ENCODE results near the gene DNAH6. TPM values are rescaled to one million over a fixed set of nuclear protein-coding genes. Genes with fewer than 3 reads are reported as not detected.

The DNAH6 gene
- total RNA-seq, 1 experiment from 2014 or later: 1.6 TPM

DNA sequence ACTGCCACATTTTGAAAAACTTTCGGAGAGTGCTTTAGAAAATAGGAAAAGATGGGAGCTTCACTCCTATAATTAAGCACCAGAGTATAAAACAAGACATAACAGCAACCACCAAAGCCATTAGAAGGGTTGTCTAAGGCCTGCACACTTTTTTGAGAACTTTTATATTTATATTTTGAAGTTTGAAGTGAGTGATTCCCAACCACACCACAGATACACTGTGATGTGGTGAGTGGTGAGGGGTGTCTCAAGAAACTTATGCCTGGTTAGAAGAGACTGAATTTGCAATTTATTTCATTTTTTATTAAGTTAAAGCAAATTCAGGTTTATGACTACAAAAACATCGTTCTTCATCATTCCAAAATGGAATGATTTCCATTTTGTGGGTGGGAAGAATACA, 161.9 kb downstream of the DNAH6 start (continued):
- no peak for TF ChIP-seq JUND (IDR thresholded peaks at IDR 0.05)
- TF ChIP-seq ZNF274 (IDR thresholded peaks at IDR 0.05; ENCODE audit: low read depth, low read length): no peak
- no peak for TF ChIP-seq POLR2AphosphoS5 (IDR thresholded peaks at IDR 0.05; ENCODE audit: low read depth, low read length)
- TF ChIP-seq EGR1 (IDR thresholded peaks at IDR 0.05; ENCODE audit: low read depth): no peak
- no peak for TF ChIP-seq SRF (IDR thresholded peaks at IDR 0.05; ENCODE audit: low read depth)

DNA sequence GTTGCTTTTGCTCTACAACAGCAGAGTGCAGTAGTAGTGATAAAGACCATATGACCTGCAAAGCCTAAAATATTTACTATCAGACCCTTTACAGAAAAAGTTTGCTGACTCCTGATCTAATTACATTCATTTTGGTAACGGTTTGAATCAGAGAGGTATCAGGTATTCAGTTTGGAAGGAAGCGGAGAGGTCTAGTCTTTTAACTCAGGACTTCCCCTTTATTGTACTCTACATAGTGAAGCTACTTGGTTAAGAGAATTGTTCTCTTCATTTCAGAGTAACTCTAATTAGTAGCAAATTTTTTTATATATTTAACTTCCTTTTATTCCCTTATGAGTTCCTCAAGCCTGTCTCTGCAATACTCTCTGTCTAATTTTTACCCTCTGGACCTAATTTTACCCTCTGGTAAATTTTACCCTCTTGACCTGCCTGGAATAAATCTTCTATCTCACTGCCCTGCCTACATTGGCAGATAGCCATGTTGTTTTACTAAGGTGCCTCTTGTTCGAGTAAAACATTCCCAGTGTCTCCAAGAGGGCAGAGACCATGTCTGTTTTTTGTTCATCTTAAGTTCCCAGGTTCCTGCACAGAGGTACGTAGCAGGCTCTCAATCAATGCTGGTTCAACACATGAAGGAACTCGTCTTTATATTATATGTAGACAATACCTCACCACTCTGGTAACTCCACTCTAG, 170.6 kb downstream of the DNAH6 start:
- H3K9ac ChIP-seq (ENCODE audit: low read length): no peak overlapping the region
- no peaks in the 10 kb centered on the region for H3K9me3 ChIP-seq (ENCODE audit: control insufficient read depth in 1 of 2, insufficient read depth in 1 of 2, low read depth in 1 of 2, low read length in 2 of 2)
- POLR2A ChIA-PET: no interaction called here
- H3K27me3 ChIP-seq (ENCODE audit: insufficient read depth, low read length): no peaks in the 10 kb centered on the region
- H3K9me2 ChIP-seq (ENCODE audit: insufficient read depth): no peaks in the 10 kb centered on the region
- H3K27ac ChIP-seq (ENCODE audit: low read depth, low read length): no peak overlapping the region
- H3K79me2 ChIP-seq (ENCODE audit: insufficient read depth, low read length): no peaks in the 10 kb centered on the region
- RAD21 ChIA-PET (ENCODE audit: low non-redundant PET in 1 of 2, low total read pairs in 2 of 2, uncharacterized antibody in 2 of 2, unreplicated experiment in 2 of 2): no interaction called here
- H3K4me3 ChIP-seq (replicated peaks in 1 of 2; ENCODE audit: low read depth in 1 of 2, low read length in 2 of 2): no peak overlapping the region
- no peak for DNase-seq (ENCODE audit: low read depth, low spot score)
- no peak overlapping the region for H2AFZ ChIP-seq (ENCODE audit: low read depth, low read length, poor library complexity, severe bottlenecking)
- H4K20me1 ChIP-seq (ENCODE audit: insufficient read depth): no peaks in the 10 kb centered on the region
- no peak for ATAC-seq
- intact Hi-C loops (cut with micrococcal nuclease): no loop called here
- no TSS peak for BruUV-seq (replicated peaks)
- TF ChIP-seq TCF7L2 (IDR thresholded peaks at IDR 0.05; ENCODE audit: borderline replicate concordance, extremely low read depth, insufficient read depth, insufficient read length) (no peak), JUND (IDR thresholded peaks at IDR 0.05) (no peak), SIN3A (IDR thresholded peaks at IDR 0.05; ENCODE audit: low read depth) (no peak), YY1 (IDR thresholded peaks at IDR 0.05; ENCODE audit: extremely low read depth, insufficient replicate concordance, low read depth, low read length) (no peak), SRF (IDR thresholded peaks at IDR 0.05; ENCODE audit: low read depth) (no peak), ZFX (IDR thresholded peaks at IDR 0.05) (no peak)
- TF ChIP-seq, protein P1, sequence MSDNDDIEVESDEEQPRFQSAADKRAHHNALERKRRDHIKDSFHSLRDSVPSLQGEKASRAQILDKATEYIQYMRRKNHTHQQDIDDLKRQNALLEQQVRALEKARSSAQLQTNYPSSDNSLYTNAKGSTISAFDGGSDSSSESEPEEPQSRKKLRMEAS (IDR thresholded peaks at IDR 0.05): no peak
- TF ChIP-seq, protein P2, sequence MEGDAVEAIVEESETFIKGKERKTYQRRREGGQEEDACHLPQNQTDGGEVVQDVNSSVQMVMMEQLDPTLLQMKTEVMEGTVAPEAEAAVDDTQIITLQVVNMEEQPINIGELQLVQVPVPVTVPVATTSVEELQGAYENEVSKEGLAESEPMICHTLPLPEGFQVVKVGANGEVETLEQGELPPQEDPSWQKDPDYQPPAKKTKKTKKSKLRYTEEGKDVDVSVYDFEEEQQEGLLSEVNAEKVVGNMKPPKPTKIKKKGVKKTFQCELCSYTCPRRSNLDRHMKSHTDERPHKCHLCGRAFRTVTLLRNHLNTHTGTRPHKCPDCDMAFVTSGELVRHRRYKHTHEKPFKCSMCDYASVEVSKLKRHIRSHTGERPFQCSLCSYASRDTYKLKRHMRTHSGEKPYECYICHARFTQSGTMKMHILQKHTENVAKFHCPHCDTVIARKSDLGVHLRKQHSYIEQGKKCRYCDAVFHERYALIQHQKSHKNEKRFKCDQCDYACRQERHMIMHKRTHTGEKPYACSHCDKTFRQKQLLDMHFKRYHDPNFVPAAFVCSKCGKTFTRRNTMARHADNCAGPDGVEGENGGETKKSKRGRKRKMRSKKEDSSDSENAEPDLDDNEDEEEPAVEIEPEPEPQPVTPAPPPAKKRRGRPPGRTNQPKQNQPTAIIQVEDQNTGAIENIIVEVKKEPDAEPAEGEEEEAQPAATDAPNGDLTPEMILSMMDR (IDR thresholded peaks at IDR 0.05 in 2 of 3, conservative IDR thresholded peaks at IDR 0.05 in 1 of 3; ENCODE audit: borderline replicate concordance in 1 of 3, insufficient read depth in 1 of 3, low read depth in 2 of 3, low read length in 2 of 3): no peak
- H3K4me2 ChIP-seq (ENCODE audit: low read length): no peak overlapping the region
- H3K4me1 ChIP-seq (ENCODE audit: control insufficient read depth in 1 of 2, insufficient read depth in 2 of 2, low read length in 2 of 2): no peaks in the 10 kb centered on the region
- no peaks in the 10 kb centered on the region for H3K36me3 ChIP-seq (ENCODE audit: control insufficient read depth in 1 of 2, insufficient read depth in 2 of 2, low read length in 2 of 2)
- CTCF ChIA-PET: no interaction called here
